Measurements from ENCODE around the gene POLE3.

The POLE3 gene

DNA sequence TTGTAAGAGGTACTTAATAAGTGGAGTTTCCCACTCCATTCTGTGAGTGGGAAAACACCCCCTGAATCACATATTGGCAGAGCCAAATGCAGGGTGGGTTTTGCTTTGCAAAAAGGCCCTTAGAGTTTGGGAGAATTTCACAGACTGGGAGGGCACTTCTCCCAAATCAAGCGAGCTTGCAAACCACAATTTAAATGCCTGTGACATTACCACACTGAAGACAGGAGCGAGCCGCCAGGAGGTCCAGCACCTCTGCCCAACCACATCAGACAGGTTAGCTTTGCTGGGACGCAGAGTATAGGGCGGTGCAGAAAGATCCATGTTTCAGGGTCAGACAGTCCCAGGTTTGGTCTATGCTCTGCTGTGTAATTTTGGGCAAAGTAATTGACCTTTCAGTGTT is 11.7 kb downstream of the POLE3 start:
- ATAC-seq: no peak
- TF ChIP-seq ESRRG (CRISPR knock-in tag; IDR thresholded peaks at IDR 0.05): no peak
- no peak for TF ChIP-seq ZNF8 (CRISPR knock-in tag; IDR thresholded peaks at IDR 0.05)
- no peak for TF ChIP-seq ZC3H10 (CRISPR knock-in tag; IDR thresholded peaks at IDR 0.05)
- TF ChIP-seq, protein P1, sequence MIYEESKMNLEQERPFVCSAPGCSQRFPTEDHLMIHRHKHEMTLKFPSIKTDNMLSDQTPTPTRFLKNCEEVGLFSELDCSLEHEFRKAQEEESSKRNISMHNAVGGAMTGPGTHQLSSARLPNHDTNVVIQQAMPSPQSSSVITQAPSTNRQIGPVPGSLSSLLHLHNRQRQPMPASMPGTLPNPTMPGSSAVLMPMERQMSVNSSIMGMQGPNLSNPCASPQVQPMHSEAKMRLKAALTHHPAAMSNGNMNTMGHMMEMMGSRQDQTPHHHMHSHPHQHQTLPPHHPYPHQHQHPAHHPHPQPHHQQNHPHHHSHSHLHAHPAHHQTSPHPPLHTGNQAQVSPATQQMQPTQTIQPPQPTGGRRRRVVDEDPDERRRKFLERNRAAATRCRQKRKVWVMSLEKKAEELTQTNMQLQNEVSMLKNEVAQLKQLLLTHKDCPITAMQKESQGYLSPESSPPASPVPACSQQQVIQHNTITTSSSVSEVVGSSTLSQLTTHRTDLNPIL (CRISPR knock-in tag; IDR thresholded peaks at IDR 0.05; ENCODE audit: low read depth): no peak
- no peak for TF ChIP-seq ZFP3 (CRISPR knock-in tag; IDR thresholded peaks at IDR 0.05)
- TF ChIP-seq RARB (CRISPR knock-in tag; IDR thresholded peaks at IDR 0.05): no peak
- TF ChIP-seq TOX (CRISPR knock-in tag; IDR thresholded peaks at IDR 0.05; ENCODE audit: borderline replicate concordance): no peak

DNA sequence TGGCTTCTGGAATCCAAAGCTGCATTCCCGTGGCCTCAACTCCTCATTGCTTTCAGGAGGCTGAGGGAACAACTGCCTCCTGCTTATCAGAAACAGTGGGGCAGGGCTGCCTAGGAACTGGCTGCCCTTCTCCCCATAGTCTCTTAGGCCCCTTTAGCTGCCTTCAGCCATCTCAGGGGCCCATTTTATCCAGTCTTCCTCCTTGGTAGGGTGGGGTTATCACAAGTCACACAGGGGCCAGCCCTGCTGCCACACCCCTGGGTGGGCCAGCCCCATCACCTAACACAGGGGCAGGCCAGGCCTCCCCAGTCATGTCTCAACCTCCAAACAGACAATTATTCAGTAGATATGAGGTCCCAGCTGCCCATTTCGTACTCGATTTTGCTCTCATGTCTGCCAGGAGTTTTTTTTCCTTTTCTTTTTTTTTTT is 13.3 kb downstream of the POLE3 start:
- no peak for ATAC-seq
- TF ChIP-seq ZNF565 (CRISPR knock-in tag; conservative IDR thresholded peaks at IDR 0.05; ENCODE audit: low read depth): no peak
- no peak for TF ChIP-seq TOX (CRISPR knock-in tag; IDR thresholded peaks at IDR 0.05; ENCODE audit: borderline replicate concordance)
- no peak for TF ChIP-seq ESRRG (CRISPR knock-in tag; IDR thresholded peaks at IDR 0.05)
- TF ChIP-seq PPARA (CRISPR knock-in tag; IDR thresholded peaks at IDR 0.05; ENCODE audit: borderline replicate concordance): no peak
- TF ChIP-seq, protein P2, sequence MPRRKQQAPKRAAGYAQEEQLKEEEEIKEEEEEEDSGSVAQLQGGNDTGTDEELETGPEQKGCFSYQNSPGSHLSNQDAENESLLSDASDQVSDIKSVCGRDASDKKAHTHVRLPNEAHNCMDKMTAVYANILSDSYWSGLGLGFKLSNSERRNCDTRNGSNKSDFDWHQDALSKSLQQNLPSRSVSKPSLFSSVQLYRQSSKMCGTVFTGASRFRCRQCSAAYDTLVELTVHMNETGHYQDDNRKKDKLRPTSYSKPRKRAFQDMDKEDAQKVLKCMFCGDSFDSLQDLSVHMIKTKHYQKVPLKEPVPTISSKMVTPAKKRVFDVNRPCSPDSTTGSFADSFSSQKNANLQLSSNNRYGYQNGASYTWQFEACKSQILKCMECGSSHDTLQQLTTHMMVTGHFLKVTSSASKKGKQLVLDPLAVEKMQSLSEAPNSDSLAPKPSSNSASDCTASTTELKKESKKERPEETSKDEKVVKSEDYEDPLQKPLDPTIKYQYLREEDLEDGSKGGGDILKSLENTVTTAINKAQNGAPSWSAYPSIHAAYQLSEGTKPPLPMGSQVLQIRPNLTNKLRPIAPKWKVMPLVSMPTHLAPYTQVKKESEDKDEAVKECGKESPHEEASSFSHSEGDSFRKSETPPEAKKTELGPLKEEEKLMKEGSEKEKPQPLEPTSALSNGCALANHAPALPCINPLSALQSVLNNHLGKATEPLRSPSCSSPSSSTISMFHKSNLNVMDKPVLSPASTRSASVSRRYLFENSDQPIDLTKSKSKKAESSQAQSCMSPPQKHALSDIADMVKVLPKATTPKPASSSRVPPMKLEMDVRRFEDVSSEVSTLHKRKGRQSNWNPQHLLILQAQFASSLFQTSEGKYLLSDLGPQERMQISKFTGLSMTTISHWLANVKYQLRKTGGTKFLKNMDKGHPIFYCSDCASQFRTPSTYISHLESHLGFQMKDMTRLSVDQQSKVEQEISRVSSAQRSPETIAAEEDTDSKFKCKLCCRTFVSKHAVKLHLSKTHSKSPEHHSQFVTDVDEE (CRISPR knock-in tag; IDR thresholded peaks at IDR 0.05): no peak
- no peak for TF ChIP-seq ISL1 (CRISPR knock-in tag; IDR thresholded peaks at IDR 0.05)
- no peak for TF ChIP-seq GLIS3 (CRISPR knock-in tag; IDR thresholded peaks at IDR 0.05)
- TF ChIP-seq, protein P3, sequence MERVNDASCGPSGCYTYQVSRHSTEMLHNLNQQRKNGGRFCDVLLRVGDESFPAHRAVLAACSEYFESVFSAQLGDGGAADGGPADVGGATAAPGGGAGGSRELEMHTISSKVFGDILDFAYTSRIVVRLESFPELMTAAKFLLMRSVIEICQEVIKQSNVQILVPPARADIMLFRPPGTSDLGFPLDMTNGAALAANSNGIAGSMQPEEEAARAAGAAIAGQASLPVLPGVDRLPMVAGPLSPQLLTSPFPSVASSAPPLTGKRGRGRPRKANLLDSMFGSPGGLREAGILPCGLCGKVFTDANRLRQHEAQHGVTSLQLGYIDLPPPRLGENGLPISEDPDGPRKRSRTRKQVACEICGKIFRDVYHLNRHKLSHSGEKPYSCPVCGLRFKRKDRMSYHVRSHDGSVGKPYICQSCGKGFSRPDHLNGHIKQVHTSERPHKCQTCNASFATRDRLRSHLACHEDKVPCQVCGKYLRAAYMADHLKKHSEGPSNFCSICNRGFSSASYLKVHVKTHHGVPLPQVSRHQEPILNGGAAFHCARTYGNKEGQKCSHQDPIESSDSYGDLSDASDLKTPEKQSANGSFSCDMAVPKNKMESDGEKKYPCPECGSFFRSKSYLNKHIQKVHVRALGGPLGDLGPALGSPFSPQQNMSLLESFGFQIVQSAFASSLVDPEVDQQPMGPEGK (CRISPR knock-in tag; IDR thresholded peaks at IDR 0.05; ENCODE audit: borderline replicate concordance): no peak
- TF ChIP-seq RARB (CRISPR knock-in tag; IDR thresholded peaks at IDR 0.05): no peak
- TF ChIP-seq ZFP30 (CRISPR knock-in tag; IDR thresholded peaks at IDR 0.05): no peak
- no peak for TF ChIP-seq OSR1 (CRISPR knock-in tag; IDR thresholded peaks at IDR 0.05)
- TF ChIP-seq, protein P1 (CRISPR knock-in tag; IDR thresholded peaks at IDR 0.05; ENCODE audit: low read depth): no peak
- TF ChIP-seq, protein P4, sequence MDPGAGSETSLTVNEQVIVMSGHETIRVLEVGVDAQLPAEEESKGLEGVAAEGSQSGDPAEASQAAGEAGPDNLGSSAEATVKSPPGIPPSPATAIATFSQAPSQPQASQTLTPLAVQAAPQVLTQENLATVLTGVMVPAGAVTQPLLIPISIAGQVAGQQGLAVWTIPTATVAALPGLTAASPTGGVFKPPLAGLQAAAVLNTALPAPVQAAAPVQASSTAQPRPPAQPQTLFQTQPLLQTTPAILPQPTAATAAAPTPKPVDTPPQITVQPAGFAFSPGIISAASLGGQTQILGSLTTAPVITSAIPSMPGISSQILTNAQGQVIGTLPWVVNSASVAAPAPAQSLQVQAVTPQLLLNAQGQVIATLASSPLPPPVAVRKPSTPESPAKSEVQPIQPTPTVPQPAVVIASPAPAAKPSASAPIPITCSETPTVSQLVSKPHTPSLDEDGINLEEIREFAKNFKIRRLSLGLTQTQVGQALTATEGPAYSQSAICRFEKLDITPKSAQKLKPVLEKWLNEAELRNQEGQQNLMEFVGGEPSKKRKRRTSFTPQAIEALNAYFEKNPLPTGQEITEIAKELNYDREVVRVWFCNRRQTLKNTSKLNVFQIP (CRISPR knock-in tag; IDR thresholded peaks at IDR 0.05; ENCODE audit: borderline replicate concordance, low read depth): no peak
- no peak for TF ChIP-seq TCF4 (CRISPR knock-in tag; IDR thresholded peaks at IDR 0.05; ENCODE audit: borderline replicate concordance)
- TF ChIP-seq ZFP3 (CRISPR knock-in tag; IDR thresholded peaks at IDR 0.05): no peak

DNA sequence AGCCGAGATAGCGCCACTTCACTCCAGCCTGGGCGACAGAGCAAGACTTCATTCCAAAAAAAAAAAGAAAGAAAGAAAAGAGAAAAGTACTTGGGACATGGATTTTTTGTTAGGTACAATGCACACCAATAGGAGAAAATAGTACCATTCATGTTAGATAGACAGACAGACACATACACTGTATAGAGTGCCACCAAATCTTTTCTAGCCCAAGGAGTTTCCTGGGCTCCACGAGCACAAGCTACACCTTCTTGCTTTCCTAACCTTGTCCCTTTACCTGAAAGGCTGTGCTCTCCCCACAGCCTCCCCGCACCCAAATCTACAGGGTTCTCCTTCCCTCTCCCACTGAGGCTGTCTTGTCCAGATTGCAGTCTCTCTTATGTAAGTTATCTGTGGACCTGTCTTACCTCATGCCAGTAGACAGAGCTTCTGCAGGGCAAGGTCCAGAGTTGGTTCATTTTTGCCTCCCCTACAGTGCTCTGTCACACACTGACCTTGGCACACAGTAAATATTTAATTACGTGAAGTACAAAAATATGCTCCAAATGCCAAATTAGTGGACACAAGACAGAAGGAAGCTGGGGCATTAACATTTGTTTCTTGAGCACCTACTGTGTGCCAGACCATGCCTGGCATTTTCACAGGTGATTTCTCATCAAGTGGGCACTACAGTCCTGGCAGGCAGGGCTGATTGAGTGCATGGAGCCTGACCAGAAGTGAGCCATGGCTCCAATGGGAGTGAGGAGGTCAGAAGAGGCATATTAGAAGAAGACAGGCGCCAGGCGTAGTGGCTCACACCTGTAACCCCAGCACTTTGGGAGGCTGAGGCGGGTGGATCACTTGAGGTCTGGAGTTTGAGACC is 15.2 kb downstream of the POLE3 start:
- TF ChIP-seq BACH2 (CRISPR knock-in tag; IDR thresholded peaks at IDR 0.05; ENCODE audit: borderline replicate concordance) (no peak), ARNTL (CRISPR knock-in tag; IDR thresholded peaks at IDR 0.05; ENCODE audit: borderline replicate concordance, low read depth) (no peak), OSR1 (CRISPR knock-in tag; IDR thresholded peaks at IDR 0.05) (no peak)
- ATAC-seq: no peak

Measured in SK-N-SH treated with all-trans-retinoic acid at 6 μM for 48 hours (cell line).